GM18909 (cell line): ENCODE results near the gene CDK14.
A peak's percentile ranks its signal among the peaks of the same experiment; 100 is the strongest.

Source experiments
- ATAC-seq: cut with Tn5 transposase; IDR thresholded peaks from one replicate; pipeline ENCODE4 v1.9.1; 2021; ENCODE audit warnings: mild to moderate bottlenecking; ENCODE audit not compliant: unreplicated experiment, poor library complexity

The CDK14 gene

GRCh38 chr7:91114232-91114631 is 518.1 kb downstream of the CDK14 start:
- ATAC-seq = no peak

- ATAC-seq = no peak
These were observed 530.6 kb downstream of the CDK14 start for GRCh38 chr7:91126762-91127161.

GRCh38 chr7:91127325-91127724 is 531.2 kb downstream of the CDK14 start:
- no peak for ATAC-seq

GRCh38 chr7:91127959-91128358 is 531.8 kb downstream of the CDK14 start:
- ATAC-seq = no peak

GRCh38 chr7:91128683-91129348 is 532.7 kb downstream of the CDK14 start:
- no peak for ATAC-seq

- ATAC-seq = no peak
These were observed 539.2 kb downstream of the CDK14 start for GRCh38 chr7:91135300-91135699.

- ATAC-seq = no peak
These were observed 539.7 kb downstream of the CDK14 start for GRCh38 chr7:91135703-91136430.

- ATAC-seq = peak; percentile 69
These were observed 541.1 kb downstream of the CDK14 start for GRCh38 chr7:91137153-91137787.

- ATAC-seq = peak; percentile 7
These were observed 541.8 kb downstream of the CDK14 start for GRCh38 chr7:91137788-91138368.

GRCh38 chr7:91140286-91140685 is 544.2 kb downstream of the CDK14 start:
- ATAC-seq = no peak

- ATAC-seq = no peak
These were observed 544.9 kb downstream of the CDK14 start for GRCh38 chr7:91140982-91141381.

GRCh38 chr7:91142743-91143142 is 546.6 kb downstream of the CDK14 start:
- no peak for ATAC-seq

GRCh38 chr7:91149341-91150246 is 553.5 kb downstream of the CDK14 start:
- ATAC-seq = no peak

GRCh38 chr7:91151916-91152315 is 555.8 kb downstream of the CDK14 start:
- no peak for ATAC-seq

GRCh38 chr7:91156316-91157185 is 560.4 kb downstream of the CDK14 start:
- no peak for ATAC-seq

GRCh38 chr7:91157579-91158320 is 561.6 kb downstream of the CDK14 start:
- no peak for ATAC-seq

GRCh38 chr7:91162436-91162835 is 566.3 kb downstream of the CDK14 start:
- no peak for ATAC-seq

- no peak for ATAC-seq
These were observed 568.4 kb downstream of the CDK14 start for GRCh38 chr7:91164506-91164905.
